Astrocyte of the cerebellum (primary cell): ENCODE results near the gene CPSF4.

Experiments
- DNase-seq: peaks from one replicate; pipeline ENCODE4 v3.0.0-alpha.2; 2011; ENCODE audit warnings: low read depth
- H3K4me3 ChIP-seq: 2 replicates; pipeline ENCODE4 v1.5.1; 2011; ENCODE audit warnings: mild to moderate bottlenecking, low read depth, low read length, moderate library complexity
- in situ Hi-C: cut with HindIII; loops from 2 replicates; pipeline ENCODE4 v1.10.0; 2017; ENCODE audit warnings: low sequenced_read_pairs
- TF ChIP-seq, protein P1 (sequence below): IDR thresholded peaks from 2 replicates; pipeline ENCODE4 v1.5.1; 2012; ENCODE audit warnings: low read length, low read depth, moderate library complexity, mild to moderate bottlenecking; ENCODE audit errors: missing control alignments

CPSF4 gene

DNA sequence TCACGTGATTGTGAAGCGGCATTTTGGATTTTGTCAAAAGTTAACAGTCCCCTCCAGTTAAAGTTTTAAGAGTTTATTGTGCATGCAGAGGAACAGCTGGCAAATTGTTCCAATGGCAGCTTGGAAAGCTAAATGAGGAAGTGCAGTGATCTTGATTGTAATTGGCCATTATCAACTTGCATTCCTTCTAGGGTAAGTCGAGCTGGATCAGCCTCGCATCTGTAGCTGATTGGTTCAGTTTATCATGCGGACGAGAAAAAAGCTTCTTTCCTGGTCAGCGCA lies 34.5 kb downstream of the CPSF4 start:
- TF ChIP-seq, protein P1, sequence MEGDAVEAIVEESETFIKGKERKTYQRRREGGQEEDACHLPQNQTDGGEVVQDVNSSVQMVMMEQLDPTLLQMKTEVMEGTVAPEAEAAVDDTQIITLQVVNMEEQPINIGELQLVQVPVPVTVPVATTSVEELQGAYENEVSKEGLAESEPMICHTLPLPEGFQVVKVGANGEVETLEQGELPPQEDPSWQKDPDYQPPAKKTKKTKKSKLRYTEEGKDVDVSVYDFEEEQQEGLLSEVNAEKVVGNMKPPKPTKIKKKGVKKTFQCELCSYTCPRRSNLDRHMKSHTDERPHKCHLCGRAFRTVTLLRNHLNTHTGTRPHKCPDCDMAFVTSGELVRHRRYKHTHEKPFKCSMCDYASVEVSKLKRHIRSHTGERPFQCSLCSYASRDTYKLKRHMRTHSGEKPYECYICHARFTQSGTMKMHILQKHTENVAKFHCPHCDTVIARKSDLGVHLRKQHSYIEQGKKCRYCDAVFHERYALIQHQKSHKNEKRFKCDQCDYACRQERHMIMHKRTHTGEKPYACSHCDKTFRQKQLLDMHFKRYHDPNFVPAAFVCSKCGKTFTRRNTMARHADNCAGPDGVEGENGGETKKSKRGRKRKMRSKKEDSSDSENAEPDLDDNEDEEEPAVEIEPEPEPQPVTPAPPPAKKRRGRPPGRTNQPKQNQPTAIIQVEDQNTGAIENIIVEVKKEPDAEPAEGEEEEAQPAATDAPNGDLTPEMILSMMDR, result no peak
- peak overlapping the region; percentile 96 for H3K4me3 ChIP-seq
- peak; percentile 42 for DNase-seq
- in situ Hi-C loops, result no loop called here

DNA sequence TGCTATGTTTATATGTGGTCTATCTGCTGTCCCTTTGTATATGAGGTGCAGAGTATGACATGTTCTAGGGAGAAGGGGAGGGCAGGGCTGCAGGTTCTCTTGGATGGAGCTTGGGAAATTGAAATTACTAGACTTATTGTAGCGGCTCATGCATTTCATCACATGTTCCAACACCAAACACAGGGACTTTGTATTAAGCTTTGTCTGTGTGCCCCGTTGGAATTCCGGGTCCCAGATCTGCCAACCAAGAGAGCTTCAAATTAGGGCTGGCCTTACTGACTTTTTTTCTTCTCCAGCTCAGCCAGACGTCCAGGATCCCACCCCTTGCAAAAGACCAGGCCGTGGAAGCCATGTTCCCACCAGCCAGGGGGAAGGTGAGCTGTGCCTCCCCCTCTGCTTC lies 37.4 kb downstream of the CPSF4 start:
- TF ChIP-seq, protein P1, result no peak

DNA sequence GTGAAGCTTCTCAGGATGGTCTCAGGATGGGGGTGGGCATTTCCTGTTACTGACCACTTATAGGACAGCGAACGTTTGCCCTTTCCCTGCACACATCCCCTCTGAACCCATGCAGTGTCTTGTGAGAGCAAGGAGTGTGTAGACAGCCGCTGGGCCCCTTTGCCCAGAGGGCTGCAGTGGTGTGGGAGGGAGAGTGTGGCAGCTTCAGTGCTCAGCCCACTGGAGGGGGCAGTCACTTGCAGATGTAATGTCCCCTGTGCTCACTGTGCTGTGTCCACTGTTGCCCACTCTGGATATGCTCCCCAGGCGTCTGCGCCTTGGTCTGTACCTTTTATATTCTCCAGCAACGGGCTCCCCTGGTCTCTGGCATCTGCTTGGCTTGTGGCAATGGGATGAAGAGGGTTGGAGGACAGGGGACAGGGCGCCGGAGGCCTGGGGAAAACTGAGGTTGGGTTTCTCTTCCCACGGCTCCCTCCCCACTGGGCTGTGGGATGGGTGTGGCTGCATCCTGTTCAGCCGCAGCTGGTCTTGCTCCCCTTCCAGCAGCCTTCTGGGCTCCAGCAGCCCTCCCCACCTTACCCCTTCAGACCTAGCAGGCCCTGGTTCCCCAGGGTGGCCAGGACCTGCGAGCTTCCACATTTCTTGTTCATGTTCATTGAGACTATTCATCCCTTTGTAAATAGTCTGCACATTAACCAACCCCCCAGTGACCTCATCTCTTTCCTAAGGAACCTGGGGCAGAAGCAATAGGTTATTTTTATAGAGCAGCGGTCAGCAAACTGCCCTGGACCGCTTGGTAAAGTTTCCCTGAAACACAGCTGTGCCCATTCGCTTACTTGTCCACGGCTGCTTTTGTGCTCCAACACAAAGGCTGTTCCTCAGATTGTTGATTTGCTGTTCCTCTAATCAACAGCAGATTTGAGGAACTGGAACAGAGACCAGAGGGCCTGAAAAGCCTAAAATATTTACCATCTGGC lies 40.0 kb downstream of the CPSF4 start:
- in situ Hi-C loops, result loop anchor here (5.0 kb wide), 1 partner anchor 79 kb away; the partner anchor contains the start of gene ZNF655
- no peak overlapping the region for H3K4me3 ChIP-seq
- TF ChIP-seq, protein P1, result no peak
- no peak for DNase-seq

More for the DNA sequence above, 37.4 kb downstream of the CPSF4 start:
- no peak for DNase-seq
- no peak overlapping the region for H3K4me3 ChIP-seq
- in situ Hi-C loops, result loop anchor here (5.0 kb wide), 1 partner anchor 81 kb away; the partner anchor contains the start of gene ZNF655

DNA sequence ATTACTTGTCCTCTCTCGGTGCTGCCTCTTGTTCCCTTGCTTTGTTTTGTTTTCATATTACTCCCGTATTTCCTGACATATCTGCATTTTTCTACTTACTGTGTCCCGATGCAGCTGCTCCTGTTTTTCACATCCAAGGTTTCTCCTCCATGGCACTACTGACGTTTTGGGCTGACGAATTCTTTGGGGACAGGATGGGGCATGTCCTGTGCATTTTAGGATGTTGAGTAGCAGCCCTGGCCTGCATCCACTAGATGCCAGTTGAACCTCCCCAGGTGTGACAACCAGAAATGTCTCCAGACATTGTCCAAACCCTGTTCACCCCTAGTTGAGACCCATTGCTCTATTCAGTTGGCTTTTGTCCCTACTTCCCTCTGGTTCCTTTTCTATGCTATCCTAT lies 46.4 kb downstream of the CPSF4 start:
- in situ Hi-C loops, result no loop called here
- H3K4me3 ChIP-seq, result no peak overlapping the region
- TF ChIP-seq, protein P1, result no peak
- no peak for DNase-seq

DNA sequence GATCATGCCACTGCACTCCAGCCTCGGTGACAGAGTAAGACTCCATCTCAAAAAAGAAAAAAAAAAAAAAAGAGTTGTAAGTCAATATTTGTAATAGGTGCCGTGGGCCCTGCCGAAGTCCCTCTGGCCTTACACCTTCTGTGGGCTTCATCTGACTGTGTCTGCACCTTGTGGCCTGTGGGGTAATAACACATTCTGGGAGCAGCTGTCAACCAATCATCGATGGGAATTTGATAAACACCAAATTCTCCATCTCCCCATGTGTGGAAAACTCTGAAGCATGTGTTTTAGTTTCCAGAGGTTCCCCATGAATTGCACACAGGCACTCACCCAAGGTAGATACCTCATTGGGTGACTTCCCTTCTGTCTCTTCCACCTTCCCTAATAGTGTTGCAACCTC lies 50.5 kb downstream of the CPSF4 start:
- no peak overlapping the region for H3K4me3 ChIP-seq
- TF ChIP-seq, protein P1, result no peak
- no peak for DNase-seq
- in situ Hi-C loops, result no loop called here

DNA sequence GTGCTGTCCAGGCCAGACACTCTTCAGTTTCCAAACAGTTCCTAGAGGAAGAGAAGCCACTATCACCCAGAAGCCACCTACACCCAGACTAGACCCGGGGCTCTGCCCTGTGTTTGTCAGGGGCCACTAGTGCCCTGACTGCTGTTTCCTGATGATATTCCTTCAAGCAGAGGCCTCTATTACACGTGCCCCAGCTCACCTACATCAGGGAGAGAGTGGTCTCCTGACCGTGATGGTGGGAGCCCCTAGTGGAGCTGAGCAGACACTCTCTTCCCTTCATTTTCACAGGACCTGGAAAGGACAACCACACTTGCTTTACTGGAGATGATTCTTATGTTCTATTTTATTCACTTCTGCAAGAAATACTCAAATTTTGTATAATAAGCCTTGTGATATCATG lies 52.1 kb downstream of the CPSF4 start:
- in situ Hi-C loops, result no loop called here
- TF ChIP-seq, protein P1, result no peak

More for the DNA sequence above, 52.1 kb downstream of the CPSF4 start:
- DNase-seq, result no peak
- H3K4me3 ChIP-seq, result no peak overlapping the region
